HG03439 (cell line): ENCODE results near the gene FOCAD.
A peak's percentile ranks its signal among the peaks of the same experiment; 100 is the strongest.

ENCODE experiments used
- ATAC-seq: cut with Tn5 transposase; IDR thresholded peaks from one replicate; pipeline ENCODE4 v1.9.1; 2021; ENCODE audit warnings: mild to moderate bottlenecking, moderate library complexity; ENCODE audit not compliant: unreplicated experiment

FOCAD gene

GRCh38 chr9:20997503-20998076 is 313.5 kb downstream of the FOCAD start:
- no peak for ATAC-seq

GRCh38 chr9:21001581-21001980 is 317.5 kb downstream of the FOCAD start:
- ATAC-seq: no peak

DNA sequence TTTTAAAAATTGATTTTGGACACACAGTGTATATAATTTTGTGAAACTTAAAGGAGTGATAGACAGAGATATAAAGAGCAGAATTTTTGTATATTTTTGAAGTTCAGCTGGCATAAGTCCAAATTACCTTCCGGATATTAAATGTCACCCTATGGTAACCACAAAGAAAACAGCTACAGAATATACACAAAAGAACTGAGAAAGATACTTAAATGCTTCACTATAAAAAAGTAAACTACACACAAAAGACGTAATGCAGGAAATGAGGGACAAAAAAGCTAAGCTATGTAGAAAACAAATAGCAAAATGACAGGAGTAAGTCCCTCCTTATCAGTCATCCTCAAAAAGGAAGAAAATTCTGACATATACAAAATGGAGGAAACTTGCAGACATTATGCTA is 318.0 kb downstream of the FOCAD start:
- no peak for ATAC-seq

DNA sequence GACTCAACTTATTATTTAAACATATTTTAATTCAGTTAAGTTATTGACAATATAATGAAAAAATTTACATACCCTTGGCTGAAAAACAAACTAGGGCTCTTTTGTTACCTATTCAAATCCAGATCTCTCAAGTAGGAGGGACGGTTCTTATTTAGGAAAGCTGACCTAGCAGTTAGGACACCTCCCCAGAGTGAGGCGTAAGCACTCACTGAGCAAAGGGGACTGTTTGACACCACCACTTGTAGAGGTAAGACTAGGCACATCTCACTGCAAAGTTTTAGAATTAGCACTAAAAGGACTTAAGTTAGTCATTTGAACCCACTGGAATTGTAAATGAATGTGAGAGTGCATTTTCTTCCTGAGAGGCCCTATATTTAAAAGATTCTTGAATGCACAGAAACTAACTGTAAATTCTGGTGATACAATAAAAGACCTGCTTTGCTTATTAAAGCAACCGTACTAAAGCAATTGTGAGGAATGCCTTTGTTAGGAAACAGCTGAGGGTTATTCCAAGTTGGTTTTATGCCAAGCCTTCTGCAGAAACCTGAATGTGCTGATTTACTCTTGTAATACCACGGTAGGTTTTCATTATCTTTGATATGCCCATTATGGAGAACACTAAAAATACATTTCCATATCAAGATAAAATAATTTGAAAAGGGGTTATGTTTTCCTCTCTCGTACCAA is 331.2 kb downstream of the FOCAD start:
- ATAC-seq: no peak

- ATAC-seq: no peak
Measured at GRCh38 chr9:21015995-21016394, 331.9 kb downstream of the FOCAD start.

DNA sequence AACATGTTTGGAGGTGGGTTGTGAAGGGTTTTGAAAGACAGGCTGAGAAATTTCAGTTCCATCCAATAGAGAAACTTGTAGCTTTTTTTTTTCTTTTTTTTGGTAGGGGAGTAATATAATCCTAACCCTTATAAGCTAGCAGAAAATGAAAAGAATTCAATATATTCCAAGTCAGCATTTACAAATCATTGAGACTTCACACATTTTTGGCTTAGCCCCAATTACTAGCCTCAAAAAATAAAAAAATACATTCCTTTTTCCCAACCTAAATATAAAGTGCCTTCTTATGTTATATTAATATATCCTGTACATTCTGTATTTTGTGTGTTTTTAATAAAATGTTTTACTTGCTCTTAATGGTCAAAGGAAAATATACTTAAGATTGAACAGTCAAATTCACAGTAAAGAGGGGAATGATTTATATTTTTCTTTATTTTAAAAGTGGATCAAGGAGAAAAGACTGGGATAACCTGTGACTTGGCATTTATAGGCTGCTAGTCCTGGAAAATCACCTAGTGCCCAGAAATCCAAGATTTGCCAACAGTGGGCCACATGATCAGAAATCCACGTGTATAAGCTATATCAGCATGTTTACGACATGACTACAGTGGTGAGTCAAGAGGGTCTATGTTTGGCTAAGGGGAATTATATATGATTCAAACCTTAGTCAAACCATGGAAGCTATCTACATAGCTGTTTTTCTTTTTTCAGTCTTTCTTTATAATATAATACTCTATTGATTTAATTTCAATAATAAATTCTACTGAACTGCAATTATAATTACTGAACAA is 332.8 kb downstream of the FOCAD start:
- no peak for ATAC-seq

DNA sequence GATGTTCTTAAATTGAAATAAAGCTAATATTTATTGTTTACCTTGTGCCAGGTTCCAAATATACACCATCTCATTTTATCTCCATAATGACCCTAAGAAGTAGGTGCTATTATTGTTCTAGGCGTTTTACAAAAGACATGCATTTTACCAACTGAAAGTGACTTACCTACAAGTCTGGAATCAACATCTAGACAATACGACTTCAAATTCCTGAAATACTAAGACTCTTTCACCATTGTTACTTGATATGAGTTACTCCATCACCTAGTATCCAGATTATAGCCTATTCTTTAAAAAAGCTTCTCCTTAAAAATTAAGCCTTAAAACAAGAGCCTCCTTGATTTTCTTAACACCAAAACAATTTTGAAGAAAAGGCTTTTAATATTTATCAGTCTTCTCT is 334.1 kb downstream of the FOCAD start:
- ATAC-seq: no peak

- no peak for ATAC-seq
Measured at GRCh38 chr9:21023861-21024260, 339.8 kb downstream of the FOCAD start.

DNA sequence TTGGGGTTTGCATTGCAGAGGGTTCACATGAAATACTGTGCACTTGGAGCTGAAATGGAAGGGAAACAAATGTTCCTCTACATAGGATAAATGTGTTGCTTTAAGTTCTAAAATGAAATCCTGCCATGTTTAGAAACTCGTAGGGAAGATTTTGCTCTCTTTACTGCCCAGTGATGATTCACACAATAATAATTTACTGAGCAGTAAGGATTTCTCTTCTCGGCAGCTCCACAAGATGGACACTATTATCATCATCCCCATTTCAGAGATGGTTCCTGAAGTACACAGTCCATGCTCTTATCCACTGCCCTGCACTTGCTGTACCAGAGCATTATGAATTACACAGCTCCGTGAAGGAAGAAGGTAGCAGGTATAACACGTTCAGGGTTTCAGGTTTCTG is 343.2 kb downstream of the FOCAD start:
- no peak for ATAC-seq

DNA sequence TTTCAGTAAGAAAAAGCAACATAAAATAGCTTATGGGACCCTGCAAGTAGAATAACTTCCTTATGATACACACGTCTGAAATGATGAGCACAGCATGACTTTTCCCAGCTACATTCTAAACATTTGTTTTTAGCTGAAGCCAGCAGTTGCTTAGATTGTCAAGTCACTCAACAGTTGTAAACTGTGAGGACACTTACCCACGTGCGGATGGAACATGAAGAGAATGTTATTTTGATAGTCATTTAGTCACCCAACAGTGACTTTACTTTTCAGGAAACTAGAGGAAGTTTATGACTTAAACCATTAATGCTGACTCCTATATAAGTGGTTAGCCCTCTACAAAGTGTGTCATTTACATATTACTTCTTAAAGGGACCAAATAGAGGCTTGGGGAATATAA is 344.4 kb downstream of the FOCAD start:
- ATAC-seq: no peak

DNA sequence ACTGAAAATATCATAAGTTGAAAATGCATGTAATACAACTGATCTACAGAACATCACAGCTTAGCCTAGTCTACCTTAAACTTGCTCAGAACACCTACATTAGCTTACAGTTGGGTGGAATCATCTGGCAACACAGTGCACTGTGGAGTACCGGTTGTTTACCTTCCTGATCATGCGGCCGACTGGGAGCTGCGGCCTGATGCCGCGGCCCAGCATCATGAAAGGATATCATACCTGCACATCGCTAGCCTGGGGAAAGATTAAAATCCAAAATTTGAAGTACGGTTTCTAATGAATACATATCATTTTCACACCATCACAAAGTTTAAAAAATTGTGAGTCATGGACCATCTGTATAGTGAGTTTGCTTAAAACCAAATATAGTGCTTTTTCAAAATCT is 345.6 kb downstream of the FOCAD start:
- no peak for ATAC-seq

GRCh38 chr9:21030389-21031035 is 346.5 kb downstream of the FOCAD start:
- ATAC-seq: peak; percentile 45

DNA sequence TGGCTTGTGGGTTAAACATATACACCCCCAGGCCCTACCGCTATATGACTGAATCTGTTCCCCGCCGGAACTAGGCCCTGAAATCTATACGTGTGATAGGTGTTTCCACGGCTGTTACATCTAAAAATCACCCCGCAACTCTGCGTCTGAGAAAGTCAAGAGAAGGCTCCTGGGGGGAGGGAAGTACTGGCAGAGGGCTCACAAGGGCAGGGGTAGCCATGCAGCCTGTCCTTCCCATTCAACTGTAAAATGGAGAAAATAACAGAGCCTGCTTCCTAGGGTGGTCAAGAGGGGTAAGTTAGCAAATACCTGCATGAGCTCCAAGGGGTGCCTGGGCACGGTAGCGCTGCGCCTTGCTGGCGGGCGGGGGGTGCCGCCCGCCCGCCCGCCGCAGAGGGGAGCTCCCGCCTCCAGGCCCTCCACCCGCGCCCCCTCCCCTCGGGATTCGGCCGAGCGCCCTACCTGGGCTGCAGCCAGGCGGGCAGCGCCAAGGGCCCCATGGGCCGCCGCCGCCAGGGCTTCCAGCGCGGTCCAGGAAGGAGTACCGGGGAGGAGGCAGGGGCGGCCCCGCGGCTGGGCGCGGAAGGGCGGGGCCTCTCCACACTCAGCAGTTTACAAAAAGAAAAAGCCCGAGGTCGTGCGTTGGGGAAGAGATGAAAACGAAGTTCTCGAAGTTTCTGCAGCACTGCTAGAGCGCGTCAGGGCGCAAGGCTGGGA is 347.2 kb downstream of the FOCAD start, which contains the start of gene HACD4:
TSS of gene HACD4 (minus strand) at position 550 of the 717 bp plus-strand sequence. CDS start at position 500, 50 bp downstream.
- peak; percentile 56 for ATAC-seq

DNA sequence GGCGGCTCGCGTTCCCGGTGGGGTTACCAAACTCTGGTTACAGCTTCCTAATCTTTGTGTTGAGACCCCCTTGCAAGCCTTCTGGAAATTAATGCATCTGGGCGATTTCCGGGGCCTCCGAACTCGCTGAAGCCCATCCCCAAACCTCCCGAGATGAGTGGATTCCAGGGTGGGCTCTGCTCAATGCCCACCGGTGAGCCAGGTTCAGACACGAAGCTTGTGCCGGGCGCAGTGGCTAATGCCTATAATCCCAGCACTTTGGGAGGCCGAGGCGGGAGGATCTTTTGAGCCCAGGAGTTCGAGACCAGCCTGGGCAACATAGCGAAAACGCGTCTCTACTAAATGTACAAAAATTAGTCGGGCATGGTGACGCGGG is 347.7 kb downstream of the FOCAD start:
- no peak for ATAC-seq

DNA sequence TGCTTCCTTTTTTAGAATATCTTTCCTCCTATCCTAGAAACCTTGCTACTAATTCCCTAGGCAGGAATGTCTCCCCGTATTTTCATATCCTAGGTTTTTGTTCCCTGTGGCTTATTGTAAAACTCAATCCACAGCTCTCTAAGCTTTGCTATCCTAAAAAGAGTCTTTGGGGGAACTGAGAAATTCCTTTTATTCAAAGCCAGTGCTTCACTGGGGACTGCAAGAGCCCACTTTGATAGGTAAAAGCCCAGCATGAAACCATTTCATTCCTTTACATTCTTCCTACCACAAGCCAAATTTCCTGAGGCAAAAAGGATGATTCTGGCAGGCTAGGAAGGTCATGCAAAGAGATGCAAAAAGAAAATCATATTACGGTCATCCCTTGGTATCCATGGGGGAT is 353.2 kb downstream of the FOCAD start:
- ATAC-seq: no peak

DNA sequence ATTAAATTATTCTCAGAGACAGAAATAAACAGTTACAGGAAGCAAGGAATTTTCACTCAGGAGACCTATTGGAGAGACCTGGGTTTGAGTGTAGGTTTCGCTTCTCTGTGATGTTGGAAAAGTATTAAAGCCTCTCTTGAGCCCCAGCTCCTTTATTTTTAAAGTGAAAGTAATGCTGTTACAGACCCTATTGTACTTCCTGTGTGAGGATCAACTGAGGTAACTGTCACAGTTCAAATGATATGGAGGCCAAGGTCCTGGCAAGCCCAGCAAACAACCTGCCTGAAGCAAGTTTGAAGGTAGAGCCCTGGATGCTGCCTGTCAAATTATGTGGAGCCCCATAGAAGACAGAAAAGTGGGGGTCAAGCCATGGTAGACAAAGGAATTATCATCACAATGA is 355.2 kb downstream of the FOCAD start:
- ATAC-seq: no peak

GRCh38 chr9:21042466-21042865 is 358.4 kb downstream of the FOCAD start:
- no peak for ATAC-seq

DNA sequence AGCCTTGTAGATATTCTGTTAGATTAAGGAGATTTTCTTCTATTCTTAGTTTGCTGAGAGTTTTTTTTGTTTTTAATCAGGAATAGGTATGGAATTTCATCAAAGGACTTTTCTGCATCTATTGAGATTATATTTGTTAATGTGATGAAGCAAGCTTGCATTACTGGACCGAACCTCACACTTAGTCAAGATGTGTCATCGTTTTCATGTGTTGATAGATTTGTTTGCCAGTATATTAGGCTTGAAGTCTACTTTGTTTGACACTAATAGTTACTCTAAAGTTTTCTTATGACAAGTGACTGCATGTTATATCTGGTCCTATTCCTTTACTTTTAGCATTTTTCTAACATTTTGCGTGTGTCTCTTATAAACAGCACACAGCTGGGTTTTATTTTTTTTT is 359.8 kb downstream of the FOCAD start:
- ATAC-seq: no peak
